SW 1271 (cell line): ENCODE results near the gene KCNQ1.

ENCODE experiments used
- DNase-seq, 2 experiments: peaks; one replicate each; lab custom pipeline; 2025; lab: John Stamatoyannopoulos, UW

The KCNQ1 gene

GRCh38 chr11:2578929-2579270 is 134.1 kb downstream of the KCNQ1 start:
- no peak for DNase-seq

GRCh38 chr11:2579315-2580060 is 134.7 kb downstream of the KCNQ1 start:
- DNase-seq, result no peak

DNA sequence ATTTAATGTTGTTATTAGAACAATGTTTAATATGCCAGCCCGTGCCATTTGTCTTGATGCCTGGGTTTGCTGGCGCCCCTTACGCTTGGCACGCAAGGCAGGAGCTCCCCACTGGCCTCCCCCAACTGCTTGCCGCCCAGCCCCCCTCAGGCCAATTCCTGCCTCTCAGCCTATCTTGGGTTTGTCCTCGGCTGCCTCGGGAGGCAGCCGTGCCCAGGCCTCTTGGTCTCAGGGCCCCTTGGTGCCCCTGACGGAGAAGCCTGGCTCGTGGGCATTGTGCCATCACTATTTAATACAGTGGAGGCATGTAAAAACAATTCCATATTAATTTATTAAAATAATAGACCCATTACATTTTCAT is 135.2 kb downstream of the KCNQ1 start:
- DNase-seq, result no peak

DNA sequence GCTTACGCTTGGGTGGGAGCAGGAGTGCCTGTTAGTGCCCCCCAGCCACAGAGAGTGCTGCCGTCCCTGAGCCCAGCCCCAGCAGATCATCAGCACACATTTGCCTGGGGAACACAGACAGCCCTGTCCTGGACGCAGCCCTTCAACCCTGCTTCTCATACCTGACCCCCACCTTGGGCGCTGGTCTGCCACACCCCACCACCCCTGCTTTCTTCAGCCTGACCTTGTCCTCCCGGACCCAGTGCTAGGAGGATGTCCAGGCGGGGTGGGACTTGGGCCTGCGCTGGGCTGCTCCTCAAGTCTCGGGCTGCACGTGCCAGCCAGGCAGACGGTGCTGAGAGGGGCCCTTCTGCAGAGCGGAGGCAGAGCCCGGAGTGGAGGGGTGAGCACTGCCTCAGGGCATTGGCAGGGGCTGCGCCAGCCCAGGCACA is 135.8 kb downstream of the KCNQ1 start:
- no peak for DNase-seq

- DNase-seq, result no peak
These were observed 136.5 kb downstream of the KCNQ1 start for GRCh38 chr11:2581151-2581930.

DNA sequence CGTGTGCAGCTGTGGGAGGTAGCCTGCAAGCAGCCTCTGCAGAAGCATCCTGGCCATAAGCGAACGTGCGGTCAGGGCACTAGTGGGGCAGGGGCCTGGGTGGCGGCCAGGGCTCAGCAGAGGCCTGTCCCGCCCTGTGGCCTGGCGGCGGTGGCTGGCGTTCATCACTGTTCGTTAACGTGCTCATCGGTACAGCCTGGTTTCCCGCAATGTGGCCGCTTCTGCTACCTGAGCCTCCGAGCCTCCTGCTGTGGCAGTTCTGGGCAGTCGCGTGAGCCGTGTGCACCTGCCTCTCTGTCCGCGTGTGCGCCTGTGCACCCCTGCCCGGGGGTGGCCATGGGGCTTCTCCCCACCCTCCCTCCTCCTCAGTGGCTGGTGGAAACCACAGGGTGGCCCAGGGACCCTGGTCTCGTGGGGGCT is 137.1 kb downstream of the KCNQ1 start:
- DNase-seq, result no peak

- no peak for DNase-seq
These were observed 137.6 kb downstream of the KCNQ1 start for GRCh38 chr11:2582351-2582945.

- DNase-seq, result no peak
These were observed 138.3 kb downstream of the KCNQ1 start for GRCh38 chr11:2582946-2583604.

DNA sequence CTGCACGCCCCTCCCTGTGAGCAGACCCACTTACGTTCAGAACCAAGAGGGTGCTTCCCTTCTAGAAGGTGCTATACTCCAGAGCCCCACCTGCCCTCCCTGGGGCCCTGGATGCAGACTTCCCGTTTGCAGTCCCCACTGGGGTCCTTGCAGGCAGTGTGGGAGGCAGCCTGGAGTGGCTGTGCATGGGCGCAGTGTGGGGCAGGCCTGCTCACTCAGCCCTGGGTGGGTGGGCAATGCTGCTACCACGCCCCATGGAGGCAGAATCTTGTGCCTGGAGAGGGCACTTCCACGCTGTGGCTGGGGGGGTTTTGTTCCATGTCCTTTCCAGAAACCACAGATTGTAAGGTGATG is 138.8 kb downstream of the KCNQ1 start:
- DNase-seq, result no peak

DNA sequence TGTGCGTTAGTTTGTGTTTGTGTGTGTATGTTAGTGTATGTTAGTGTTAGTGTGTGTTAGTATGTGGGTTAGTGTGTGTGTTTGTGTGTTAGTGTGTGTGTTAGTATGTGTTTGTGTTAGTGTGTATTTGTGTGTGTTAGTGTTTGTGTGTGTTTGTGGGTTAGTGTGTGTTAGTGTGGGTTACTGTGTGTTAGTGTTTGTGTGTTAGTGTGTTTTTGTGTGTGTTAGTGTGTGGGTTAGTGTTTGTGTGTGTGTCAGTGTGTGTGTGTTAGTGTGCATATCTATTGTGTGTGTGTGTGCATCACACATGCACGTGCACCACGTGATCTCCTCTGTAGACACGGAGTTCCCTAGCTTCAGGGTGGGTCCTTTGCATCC is 139.6 kb downstream of the KCNQ1 start:
- no peak for DNase-seq

DNA sequence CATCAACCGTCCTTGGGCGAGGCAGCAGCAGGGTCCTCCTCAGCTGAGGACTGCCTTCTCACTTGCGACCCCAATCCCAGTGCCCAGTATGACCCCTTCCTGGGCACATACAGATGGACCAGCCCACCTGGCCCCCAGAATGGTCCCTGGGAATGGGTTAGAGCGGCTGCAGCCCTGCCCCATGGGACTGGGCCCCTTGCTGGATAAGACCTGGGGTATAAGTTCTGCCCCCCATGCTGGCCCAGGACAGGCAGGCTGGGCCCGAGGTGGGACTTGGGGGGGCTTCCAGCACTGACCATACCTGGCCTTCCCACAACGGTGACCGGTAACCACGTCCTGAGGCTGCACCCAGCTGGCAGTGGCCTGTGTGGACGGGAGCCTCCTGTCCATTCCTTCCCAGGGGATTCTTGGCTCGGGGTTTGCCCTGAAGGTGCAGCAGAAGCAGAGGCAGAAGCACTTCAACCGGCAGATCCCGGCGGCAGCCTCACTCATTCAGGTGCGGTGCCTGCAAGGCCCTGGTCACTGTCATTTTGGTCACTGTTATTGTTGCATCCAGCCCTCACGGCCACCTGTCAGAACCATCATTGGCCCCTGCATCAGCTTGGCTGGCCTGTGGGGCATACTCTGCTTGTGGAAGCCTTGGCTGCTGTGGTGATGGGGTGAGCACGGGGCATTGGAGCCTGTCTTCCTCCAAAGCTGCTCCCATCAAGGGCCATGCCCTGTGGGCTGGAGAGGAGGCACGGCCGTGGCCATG is 140.2 kb downstream of the KCNQ1 start:
- DNase-seq, result no peak

DNA sequence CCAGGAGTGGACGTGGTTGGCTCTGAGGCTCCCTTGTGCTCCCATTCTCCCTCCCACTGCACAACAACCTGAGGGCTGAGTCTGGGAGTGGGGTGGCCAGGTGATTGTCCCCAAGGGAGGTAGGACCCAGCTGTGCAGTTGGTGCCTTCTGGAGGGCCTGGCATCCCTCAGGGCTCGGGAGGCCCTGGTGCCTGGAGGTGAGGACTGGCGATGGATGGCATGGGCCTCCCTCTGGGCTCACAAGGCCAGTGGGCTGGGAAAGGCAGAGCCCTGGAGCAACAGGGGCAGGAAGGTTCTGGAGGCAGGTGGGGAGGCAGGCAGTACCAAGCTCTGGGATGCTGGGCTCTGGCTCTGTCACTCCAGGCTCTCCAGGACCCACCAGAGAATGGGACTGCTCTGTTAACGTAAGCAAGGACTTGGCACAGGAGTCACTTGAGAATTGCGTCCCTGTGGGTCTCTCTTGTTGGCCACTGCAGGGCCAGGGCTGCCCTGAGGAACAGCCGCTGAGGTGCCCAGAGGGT is 140.8 kb downstream of the KCNQ1 start:
- DNase-seq, result no peak

DNA sequence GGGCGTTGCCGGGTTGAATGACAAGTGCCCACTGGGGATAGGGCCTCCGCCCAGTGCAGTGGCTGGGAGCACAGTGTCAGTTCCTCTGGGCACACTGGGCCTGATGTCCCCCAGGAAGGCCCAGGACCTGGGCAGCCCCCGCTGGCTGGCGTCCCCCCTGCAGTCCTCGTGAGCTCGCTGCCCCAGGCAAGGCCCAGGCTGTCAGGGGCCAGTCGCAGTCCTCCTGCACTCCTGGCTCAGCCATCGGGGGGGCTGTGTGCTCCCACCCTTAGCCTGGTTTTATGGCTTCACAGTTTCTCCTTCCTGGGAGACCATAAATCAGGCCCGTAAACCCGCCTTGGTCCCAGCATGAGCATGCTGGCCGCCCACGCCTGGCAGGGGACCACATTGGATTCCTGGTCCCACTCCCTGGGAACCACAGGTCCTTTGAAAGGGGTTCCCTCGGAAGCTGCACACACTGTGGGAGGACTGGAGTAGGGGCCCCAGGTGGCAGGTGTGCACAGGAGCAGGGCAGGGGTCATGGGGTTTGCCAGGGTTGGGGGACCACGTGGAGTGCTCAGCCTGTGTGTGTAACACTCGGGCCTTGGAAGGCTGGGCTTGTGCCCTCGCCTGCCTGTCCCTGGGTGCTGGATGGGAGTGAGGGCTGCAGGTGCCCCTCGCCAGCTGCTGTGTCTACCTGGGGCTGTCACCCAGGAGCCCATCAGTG is 141.4 kb downstream of the KCNQ1 start:
- no peak for DNase-seq

GRCh38 chr11:2586793-2587131 is 142.0 kb downstream of the KCNQ1 start:
- DNase-seq, result no peak

GRCh38 chr11:2587132-2587930 is 142.5 kb downstream of the KCNQ1 start:
- DNase-seq, result no peak

DNA sequence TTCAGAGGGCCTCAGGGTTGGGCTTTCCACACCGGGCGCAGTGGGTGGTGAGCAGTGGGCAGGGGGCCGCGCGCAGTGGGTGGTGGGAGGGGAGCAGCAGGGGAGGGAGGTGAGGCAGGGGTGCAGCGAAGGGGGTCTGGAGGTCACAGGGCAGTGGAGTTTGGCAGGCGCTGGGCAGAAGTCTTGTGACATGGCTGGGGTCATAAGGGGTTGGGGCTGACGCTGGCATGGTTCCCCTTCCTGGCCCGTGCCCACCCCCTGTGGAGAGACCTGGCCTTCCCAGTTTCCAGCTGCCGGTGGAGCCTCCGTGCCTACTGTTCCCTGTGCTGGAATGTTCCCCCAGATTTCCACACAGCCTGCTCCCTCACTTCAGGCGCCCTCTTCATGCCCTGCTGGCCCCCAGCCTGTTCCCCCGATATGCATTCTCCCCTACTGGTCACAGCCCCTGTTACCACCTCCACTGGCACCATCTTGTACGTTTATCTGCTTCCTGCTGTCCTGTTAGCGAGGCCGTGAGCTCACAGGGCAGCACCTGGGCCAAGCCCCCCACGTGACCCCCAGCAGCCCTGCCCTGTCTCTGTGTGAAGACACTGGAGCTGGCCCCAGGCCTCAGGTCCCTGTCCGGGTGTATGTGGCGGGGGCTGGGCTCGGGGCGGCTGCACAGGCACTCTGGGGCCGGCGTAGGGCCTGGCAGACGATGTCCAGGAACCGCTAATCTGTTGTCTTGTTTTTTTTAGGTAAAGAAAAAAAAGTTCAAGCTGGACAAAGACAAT is 143.4 kb downstream of the KCNQ1 start:
- DNase-seq, result no peak

- no peak for DNase-seq
These were observed 144.2 kb downstream of the KCNQ1 start for GRCh38 chr11:2588809-2589537.

GRCh38 chr11:2589538-2589934 is 144.7 kb downstream of the KCNQ1 start:
- no peak for DNase-seq
